RWPE1 (cell line): Measurements from ENCODE around the gene FREM3.
"Not testable (repeated sequence)": the region's sequence is repeated elsewhere in the genome, so short reads cannot be mapped to it uniquely, and the experiment has no call there.

Experiments used
- CTCF ChIA-PET: fragments of 350-600 bp; sonication (Branson Sonifier 250); formaldehyde crosslinking; extraction: SDS; loops from one replicate; lab custom pipeline; 2021; lab: Yijun Ruan, JAX
- POLR2A ChIA-PET: fragments of 400-600 bp; formaldehyde crosslinking; extraction: SDS; loops from one replicate; lab custom pipeline; 2020; ENCODE audit warnings: antibody characterized with exemption; ENCODE audit not compliant: low non-redundant PET; lab: Yijun Ruan, JAX
- DNase-seq: peaks from one replicate; pipeline ENCODE4 v3.0.0; 2012; ENCODE audit warnings: low spot score
- H3K27ac ChIP-seq: fragments of 450-650 bp; 2 replicates; pipeline ENCODE4 v1.5.1; 2017
- TF ChIP-seq, protein P1 (sequence below): fragments of 450-650 bp; conservative IDR thresholded peaks from 2 replicates; pipeline ENCODE4 v1.5.1; 2017; ENCODE audit warnings: low read depth, mild to moderate bottlenecking

FREM3 gene

GRCh38 chr4:143726714-143727113, 26.2 kb upstream of the FREM3 start:
- no peak overlapping the region for H3K27ac ChIP-seq
- TF ChIP-seq, protein P1, sequence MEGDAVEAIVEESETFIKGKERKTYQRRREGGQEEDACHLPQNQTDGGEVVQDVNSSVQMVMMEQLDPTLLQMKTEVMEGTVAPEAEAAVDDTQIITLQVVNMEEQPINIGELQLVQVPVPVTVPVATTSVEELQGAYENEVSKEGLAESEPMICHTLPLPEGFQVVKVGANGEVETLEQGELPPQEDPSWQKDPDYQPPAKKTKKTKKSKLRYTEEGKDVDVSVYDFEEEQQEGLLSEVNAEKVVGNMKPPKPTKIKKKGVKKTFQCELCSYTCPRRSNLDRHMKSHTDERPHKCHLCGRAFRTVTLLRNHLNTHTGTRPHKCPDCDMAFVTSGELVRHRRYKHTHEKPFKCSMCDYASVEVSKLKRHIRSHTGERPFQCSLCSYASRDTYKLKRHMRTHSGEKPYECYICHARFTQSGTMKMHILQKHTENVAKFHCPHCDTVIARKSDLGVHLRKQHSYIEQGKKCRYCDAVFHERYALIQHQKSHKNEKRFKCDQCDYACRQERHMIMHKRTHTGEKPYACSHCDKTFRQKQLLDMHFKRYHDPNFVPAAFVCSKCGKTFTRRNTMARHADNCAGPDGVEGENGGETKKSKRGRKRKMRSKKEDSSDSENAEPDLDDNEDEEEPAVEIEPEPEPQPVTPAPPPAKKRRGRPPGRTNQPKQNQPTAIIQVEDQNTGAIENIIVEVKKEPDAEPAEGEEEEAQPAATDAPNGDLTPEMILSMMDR: no peak
- ChIA-PET CTCF (no interaction called here), POLR2A (no interaction called here)
- no peak for DNase-seq

DNA sequence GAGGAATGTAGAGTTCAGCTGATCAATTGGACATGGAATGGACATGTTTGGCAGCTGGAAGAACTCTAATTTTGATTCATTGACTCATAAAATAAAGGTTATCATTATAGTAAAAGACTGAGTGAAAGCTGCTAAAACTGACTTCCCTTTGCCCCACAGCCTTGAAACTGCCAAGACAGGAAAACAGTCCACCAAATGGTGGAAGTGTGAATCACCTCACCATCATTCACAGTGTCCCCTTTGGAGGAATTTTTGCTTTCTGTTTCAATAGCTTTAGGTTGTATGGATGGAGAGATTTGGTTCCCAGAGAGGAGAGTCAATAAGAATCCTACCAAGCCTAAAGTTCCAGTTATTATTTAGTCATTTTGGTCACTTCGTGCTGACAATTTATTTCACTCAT, 20.8 kb upstream of the FREM3 start:
- POLR2A ChIA-PET: no interaction called here
- CTCF ChIA-PET: interaction anchor here (0.5 kb wide), 1 partner anchor 60 kb away, joined by 3 read pairs; no protein-coding TSS in a partner anchor
- H3K27ac ChIP-seq: no peak overlapping the region
- TF ChIP-seq, protein P1: no peak
- no peak for DNase-seq

- CTCF ChIA-PET, DNase-seq, POLR2A ChIA-PET, H3K27ac ChIP-seq: not testable (repeated sequence)
Measured at GRCh38 chr4:143718748-143719147, 18.3 kb upstream of the FREM3 start.

GRCh38 chr4:143713955-143714625, 13.6 kb upstream of the FREM3 start:
- DNase-seq: no peak
- ChIA-PET CTCF (no interaction called here), POLR2A (no interaction called here)
- TF ChIP-seq, protein P1: no peak
- no peak overlapping the region for H3K27ac ChIP-seq

DNA sequence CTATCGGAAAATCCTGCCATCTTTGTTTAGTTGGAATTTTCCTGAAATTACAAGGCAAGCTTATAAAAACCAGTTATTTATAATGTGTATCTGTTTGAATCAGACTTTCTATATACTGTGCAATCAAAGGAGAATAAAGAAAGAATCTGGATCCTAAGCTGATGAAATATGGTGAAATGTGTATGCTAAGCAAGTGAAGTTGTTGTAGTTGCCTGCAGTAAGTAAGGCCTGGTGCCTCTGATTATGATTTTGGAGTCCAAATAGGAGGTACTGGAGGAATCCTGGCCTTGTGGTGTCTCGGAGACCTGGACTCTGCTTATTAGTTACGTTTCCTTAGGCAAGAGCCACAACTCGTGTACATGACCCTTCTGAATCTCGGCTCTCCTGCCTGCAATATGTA, 13.1 kb upstream of the FREM3 start:
- TF ChIP-seq, protein P1: no peak
- H3K27ac ChIP-seq: no peak overlapping the region
- CTCF ChIA-PET: no interaction called here
- POLR2A ChIA-PET: no interaction called here
- no peak for DNase-seq

GRCh38 chr4:143712155-143712550, 11.7 kb upstream of the FREM3 start:
- CTCF ChIA-PET: no interaction called here
- TF ChIP-seq, protein P1: no peak
- DNase-seq: no peak
- no peak overlapping the region for H3K27ac ChIP-seq
- POLR2A ChIA-PET: no interaction called here

DNA sequence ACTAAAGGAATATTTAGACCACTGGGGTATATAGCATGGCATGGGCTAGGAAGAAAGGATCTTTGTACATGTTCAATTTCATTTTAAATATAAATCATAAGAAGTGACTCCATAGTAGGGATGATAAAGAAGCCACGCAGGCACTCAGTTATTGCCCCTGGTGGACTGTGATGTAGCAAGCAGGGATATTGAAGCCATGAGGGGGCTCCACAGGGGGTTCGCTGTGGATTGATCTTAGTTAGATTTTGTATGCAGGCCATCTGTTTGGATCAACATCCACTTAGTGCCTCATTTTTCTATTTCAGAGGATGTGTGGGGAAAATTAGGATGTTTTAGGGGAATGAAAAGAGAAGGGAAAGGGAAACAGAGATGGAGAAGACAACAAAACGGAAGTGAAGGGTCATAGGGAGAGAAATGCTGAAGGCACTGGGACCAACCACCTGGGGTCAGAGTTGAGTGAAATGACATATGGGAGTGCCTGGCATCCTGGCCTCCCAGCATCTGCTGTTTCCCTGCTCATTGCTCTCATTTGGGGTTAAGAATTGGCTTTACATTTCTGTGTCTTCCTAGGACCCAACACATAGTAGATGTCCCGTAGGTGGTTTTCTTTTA, 11.2 kb upstream of the FREM3 start:
- ChIA-PET POLR2A (no interaction called here), CTCF (no interaction called here)
- no peak for DNase-seq
- no peak overlapping the region for H3K27ac ChIP-seq
- TF ChIP-seq, protein P1: no peak
